Liver (tissue), 9 donors: ENCODE results near the gene INTS3. TPM values are rescaled to one million over a fixed set of nuclear protein-coding genes. Genes with fewer than 3 reads are reported as not detected.
A peak's percentile ranks its signal among the peaks of the same experiment; 100 is the strongest.

Source experiments
- DNase-seq: peaks from one replicate; pipeline ENCODE4 v3.0.0-alpha.2; 2017; ENCODE audit warnings: low spot score
- H3K27ac ChIP-seq, 2 donors: one replicate each; pipeline ENCODE4 v1.7.0; 2013; ENCODE audit warnings: inconsistent platforms in 2 of 2, low read length in 2 of 2, control low read depth in 1 of 2, low read depth in 1 of 2, mild to moderate bottlenecking in 1 of 2
- H3K27me3 ChIP-seq, 4 donors: one replicate each; pipeline versions ENCODE4 v1.6.1 to v1.7.0; 2013; ENCODE audit warnings: low read length in 3 of 4, inconsistent platforms in 1 of 4, mild to moderate bottlenecking in 1 of 4, moderate library complexity in 1 of 4; ENCODE audit not compliant: control insufficient read depth in 4 of 4, insufficient read depth in 4 of 4
- H3K36me3 ChIP-seq, 4 donors: one replicate each; pipeline versions ENCODE4 v1.6.1 to v1.7.0; 2013; ENCODE audit warnings: low read length in 3 of 4, mild to moderate bottlenecking in 3 of 4, low read depth in 1 of 4, moderate library complexity in 1 of 4; ENCODE audit not compliant: control insufficient read depth in 4 of 4, insufficient read depth in 3 of 4
- H3K4me1 ChIP-seq, 4 donors: one replicate each; pipeline versions ENCODE4 v1.6.1 to v1.7.0; 2013; ENCODE audit warnings: low read length in 3 of 4, mild to moderate bottlenecking in 3 of 4, moderate library complexity in 1 of 4; ENCODE audit not compliant: control insufficient read depth in 4 of 4, insufficient read depth in 4 of 4
- H3K4me3 ChIP-seq, 3 donors: one replicate each; pipeline versions ENCODE4 v1.6.1 to v1.7.0; 2013; ENCODE audit warnings: low read length in 3 of 3, control low read depth in 1 of 3, low read depth in 1 of 3, mild to moderate bottlenecking in 1 of 3
- H3K9ac ChIP-seq, 2 donors: one replicate each; pipeline ENCODE4 v1.7.0; 2013; ENCODE audit warnings: low read length in 2 of 2, mild to moderate bottlenecking in 2 of 2, moderate library complexity in 2 of 2, control low read depth in 1 of 2, low read depth in 1 of 2
- H3K9me3 ChIP-seq, 4 donors: one replicate each; pipeline versions ENCODE4 v1.6.1 to v1.7.0; 2013; ENCODE audit warnings: low read length in 3 of 4; ENCODE audit not compliant: control insufficient read depth in 4 of 4
- ATF3 ChIP-seq: IDR thresholded peaks from 2 replicates; pipeline ENCODE4 v1.6.1; 2016; ENCODE audit warnings: antibody characterized with exemption
- CTCF ChIP-seq: fragments of 150-350 bp; IDR thresholded peaks from 2 replicates; pipeline ENCODE4 v1.5.1; 2017; ENCODE audit warnings: improper control_type of control experiment, low read depth, low read length; ENCODE audit not compliant: missing input control
- EGR1 ChIP-seq, 2 donors: IDR thresholded peaks; 2 replicates each; pipeline ENCODE4 v1.6.1; 2016 to 2018; ENCODE audit warnings: antibody characterized with exemption in 2 of 2, low read depth in 2 of 2
- FOXA1 ChIP-seq: IDR thresholded peaks from 2 replicates; pipeline ENCODE4 v1.6.1; 2016; ENCODE audit warnings: antibody characterized with exemption
- FOXA2 ChIP-seq: IDR thresholded peaks from 2 replicates; pipeline ENCODE4 v1.6.1; 2016; ENCODE audit warnings: antibody characterized with exemption
- GABPA ChIP-seq, 2 donors: IDR thresholded peaks in 1 of 2; conservative IDR thresholded peaks in 1 of 2; 2 replicates each; pipeline ENCODE4 v1.6.1; 2016; ENCODE audit warnings: antibody characterized with exemption in 2 of 2, mild to moderate bottlenecking in 1 of 2, moderate library complexity in 1 of 2
- HNF4A ChIP-seq, 2 donors: conservative IDR thresholded peaks; 2 replicates each; pipeline ENCODE4 v1.6.1; 2016; ENCODE audit warnings: antibody characterized with exemption in 2 of 2, mild to moderate bottlenecking in 2 of 2
- HNF4G ChIP-seq: IDR thresholded peaks from 2 replicates; pipeline ENCODE4 v1.6.1; 2016; ENCODE audit warnings: antibody characterized with exemption
- JUND ChIP-seq, 2 donors: IDR thresholded peaks; 2 replicates each; pipeline ENCODE4 v1.6.1; 2016; ENCODE audit warnings: antibody characterized with exemption in 2 of 2
- MAX ChIP-seq: IDR thresholded peaks from 2 replicates; pipeline ENCODE4 v1.6.1; 2016; ENCODE audit warnings: antibody characterized with exemption
- NR2F2 ChIP-seq: IDR thresholded peaks from 2 replicates; pipeline ENCODE4 v1.6.1; 2016; ENCODE audit warnings: antibody characterized with exemption
- RAD21 ChIP-seq, 2 donors: IDR thresholded peaks; 2 replicates each; pipeline ENCODE4 v1.6.1; 2016; ENCODE audit warnings: antibody characterized with exemption in 2 of 2, mild to moderate bottlenecking in 2 of 2
- REST ChIP-seq: IDR thresholded peaks from 2 replicates; pipeline ENCODE4 v1.6.1; 2016; ENCODE audit warnings: antibody characterized with exemption, mild to moderate bottlenecking
- RXRA ChIP-seq, 2 donors: IDR thresholded peaks; 2 replicates each; pipeline ENCODE4 v1.6.1; 2017 to 2018; ENCODE audit warnings: antibody characterized with exemption in 2 of 2, mild to moderate bottlenecking in 1 of 2
- SP1 ChIP-seq: IDR thresholded peaks from 2 replicates; pipeline ENCODE4 v1.6.1; 2018; ENCODE audit warnings: antibody characterized with exemption, mild to moderate bottlenecking
- TAF1 ChIP-seq: conservative IDR thresholded peaks from 2 replicates; pipeline ENCODE4 v1.6.1; 2016; ENCODE audit warnings: antibody characterized with exemption, mild to moderate bottlenecking
- YY1 ChIP-seq: IDR thresholded peaks from 2 replicates; pipeline ENCODE4 v1.6.1; 2016; ENCODE audit warnings: antibody characterized with exemption, mild to moderate bottlenecking
- ZBTB33 ChIP-seq: IDR thresholded peaks from 2 replicates; pipeline ENCODE4 v1.6.1; 2016; ENCODE audit warnings: antibody characterized with exemption
- WGBS: extraction: QIAGEN DNeasy Blood & Tissue Kit; methylation state at CpG from one replicate; pipeline ENCODE4 v1.1.7; 2013; 5-methylcytosine and 5-hydroxymethylcytosine counted together
- polyA plus RNA-seq, 2 donors: library from polyadenylated mRNA; stranded (reverse) in 1 of 2; unstranded in 1 of 2; fragments of 200-250 nt in 1 of 2; fragments of >200 nt in 1 of 2; fragmentation: Nextera tagmentation in 1 of 2; extraction: Ambion mirVana in 1 of 2; gene quantifications; one replicate each; pipeline versions ENCODE4 v1.2.1 to v1.2.3, GENCODE V29; 2013 to 2015
- total RNA-seq, 2 donors: library from RNA; depleted of rRNA; stranded (reverse); fragments of >200 nt; gene quantifications; one replicate each; pipeline ENCODE4 v1.2.3, GENCODE V29; 2014
- donor health status: healthy.
- donor health status: healthy.
- donor health status: healthy.
- donor health status: healthy.
- donor health status: healthy.

INTS3 gene
- total and polyA plus RNA-seq, 4 donors = 9.0 to 26.0 (median 15.2) TPM

GRCh38 chr1:153805886-153806719 lies 78.3 kb downstream of the INTS3 start:
- no peak for DNase-seq
- no peak overlapping the region for H3K27ac ChIP-seq

More at GRCh38 chr1:153805886-153806719, 78.3 kb downstream of the INTS3 start:
- Histone ChIP-seq H3K9me3 (no peaks in the 10 kb centered on the region), H3K4me3 (no peak overlapping the region), H3K36me3 (peaks cover 6 to 39% (median 17%) of the 10 kb centered on the region in 4 donors), H3K27me3 (no peaks in the 10 kb centered on the region), H3K4me1 (peaks cover 0 to 7% (median 5%) of the 10 kb centered on the region in 4 donors), H3K9ac (peak overlapping the region in 1 of 2 donors; percentile 30)
- TF ChIP-seq FOXA2 (no peak), ZBTB33 (no peak), MAX (no peak), SP1 (no peak), EGR1 (IDR thresholded peaks at IDR 0.05; ENCODE audit: low read depth in 2 of 2) (no peak), ATF3 (no peak), YY1 (no peak), JUND (IDR thresholded peaks at IDR 0.05) (no peak), REST (no peak), FOXA1 (no peak), CTCF (no peak), RXRA (IDR thresholded peaks at IDR 0.05) (no peak), NR2F2 (no peak), GABPA (IDR thresholded peaks at IDR 0.05 in 1 of 2, conservative IDR thresholded peaks at IDR 0.05 in 1 of 2) (no peak), HNF4A (conservative IDR thresholded peaks at IDR 0.05) (no peak), HNF4G (no peak), RAD21 (IDR thresholded peaks at IDR 0.05) (no peak), TAF1 (no peak)
- WGBS = 81% methylated on average over 11 of the region's 11 CpGs
